Measurements from ENCODE around the gene MAP1LC3A.
"Not testable (repeated sequence)": the region's sequence is repeated elsewhere in the genome, so short reads cannot be mapped to it uniquely, and the experiment has no call there.

MAP1LC3A gene

GRCh38 chr20:34558320-34559218, at the start of gene MAP1LC3A:
TSS of gene MAP1LC3A (plus strand) at chr20:34558718. CDS start at chr20:34558869, 151 bp downstream.
- peak; percentile 87 for DNase-seq (ENCODE audit: low read depth)

- DNase-seq (ENCODE audit: low read depth): no peak
Observed at GRCh38 chr20:34510575-34510974, 47.9 kb upstream of the MAP1LC3A start.

- DNase-seq (ENCODE audit: low read depth): no peak
Observed at GRCh38 chr20:34511891-34512265, 46.6 kb upstream of the MAP1LC3A start.

DNA sequence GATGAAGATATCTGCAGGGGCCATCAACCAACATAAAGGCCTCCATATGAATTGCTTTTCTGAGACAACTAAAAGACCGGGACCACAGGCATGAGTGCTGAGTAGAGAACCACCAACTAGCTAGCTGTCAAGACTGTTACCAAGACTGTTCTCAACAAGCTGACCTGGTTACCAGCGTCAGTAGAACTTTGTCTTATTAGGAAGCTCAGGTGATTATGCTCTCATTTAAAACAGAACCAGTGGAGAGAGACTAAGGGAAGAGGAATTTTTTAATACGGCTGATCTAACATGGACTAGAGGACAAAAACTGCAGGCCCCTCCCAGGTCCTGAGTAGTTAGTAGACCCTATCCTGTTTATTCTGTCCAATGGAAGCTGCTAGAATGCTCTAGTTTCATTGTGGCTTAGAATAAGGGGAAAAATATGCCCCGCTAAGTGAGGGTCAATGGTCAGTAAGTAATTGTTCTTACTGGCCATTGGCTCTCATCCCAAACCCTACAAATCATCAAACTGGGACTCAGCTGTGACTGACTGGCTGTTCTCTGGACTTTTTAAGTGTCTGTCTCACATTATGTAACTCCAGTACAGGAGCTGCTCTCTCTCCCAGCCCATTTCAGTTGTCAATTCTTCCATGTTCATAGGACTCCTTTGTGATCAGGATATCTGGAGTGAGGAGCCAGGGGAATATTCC, 46.1 kb upstream of the MAP1LC3A start:
- no peak for DNase-seq (ENCODE audit: low read depth)

- no peak for DNase-seq (ENCODE audit: low read depth)
Observed at GRCh38 chr20:34512955-34513419, 45.5 kb upstream of the MAP1LC3A start.

GRCh38 chr20:34514034-34514433, 44.5 kb upstream of the MAP1LC3A start:
- DNase-seq (ENCODE audit: low read depth): not testable (repeated sequence)

GRCh38 chr20:34514897-34515483, 43.5 kb upstream of the MAP1LC3A start:
- no peak for DNase-seq (ENCODE audit: low read depth)

DNA sequence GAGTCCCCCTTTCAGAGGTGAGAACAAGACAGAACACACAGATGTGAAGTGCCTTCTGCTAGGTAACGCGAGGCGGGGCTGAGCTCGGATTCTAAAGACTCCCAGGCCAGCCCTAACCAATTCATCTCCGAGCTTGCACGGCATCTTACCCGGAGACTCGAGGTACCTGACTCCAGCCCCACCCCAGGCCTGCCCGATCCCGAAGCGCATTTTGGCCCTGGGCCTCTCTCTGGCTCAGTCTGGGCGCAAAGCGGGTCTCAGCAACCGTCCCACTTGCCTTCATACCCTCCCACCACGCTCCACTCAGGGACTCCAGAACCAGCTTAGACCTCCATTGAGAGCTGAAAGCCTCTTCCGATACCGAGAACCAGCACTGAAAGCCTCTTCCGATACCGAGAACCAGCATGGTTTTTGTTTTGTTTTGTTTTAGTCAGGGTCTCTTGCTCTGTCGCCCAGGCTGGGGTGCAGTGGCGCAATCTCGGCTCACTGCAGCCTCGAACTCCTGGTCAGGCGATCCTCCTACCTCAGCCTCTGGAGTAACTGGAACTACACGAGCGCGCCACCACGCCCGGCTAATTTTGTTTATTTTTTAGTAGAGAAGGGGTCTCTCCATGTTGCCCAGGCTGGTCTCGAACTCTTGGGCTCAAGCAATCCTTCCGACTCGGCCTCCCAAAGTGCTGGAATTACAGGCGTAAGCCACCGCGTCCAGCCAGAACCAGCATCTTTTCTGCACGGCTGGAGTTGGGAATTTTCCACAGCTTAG, 42.9 kb upstream of the MAP1LC3A start:
- DNase-seq (ENCODE audit: low read depth): peak; percentile 36

GRCh38 chr20:34516247-34517113, 42.0 kb upstream of the MAP1LC3A start, which contains the start of gene DYNLRB1:
TSS of gene DYNLRB1 (plus strand) at chr20:34516422. CDS start at chr20:34516459, 37 bp downstream.
- peak; percentile 83 for DNase-seq (ENCODE audit: low read depth)

DNA sequence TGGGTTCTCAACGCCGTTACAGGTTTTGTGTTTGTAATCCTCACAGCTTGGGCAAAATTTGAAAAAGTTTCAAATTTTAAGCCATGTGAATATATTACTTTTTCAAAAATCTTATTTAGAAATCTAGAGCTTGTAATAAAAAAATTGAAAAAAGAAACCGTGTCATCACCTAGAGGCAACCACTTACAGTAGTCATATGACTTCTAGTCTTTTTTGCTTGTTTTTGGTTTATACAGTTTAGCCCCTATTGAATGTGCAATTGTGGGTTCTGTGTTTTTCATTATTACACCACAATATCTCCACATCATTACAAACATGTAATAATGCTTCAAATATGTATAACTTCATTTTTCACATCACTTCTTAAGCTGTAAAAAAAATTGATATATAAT, 41.4 kb upstream of the MAP1LC3A start:
- no peak for DNase-seq (ENCODE audit: low read depth)

GRCh38 chr20:34518863-34519262, 39.7 kb upstream of the MAP1LC3A start:
- DNase-seq (ENCODE audit: low read depth): not testable (repeated sequence)

GRCh38 chr20:34519841-34520240, 38.7 kb upstream of the MAP1LC3A start:
- not testable (repeated sequence) for DNase-seq (ENCODE audit: low read depth)

- DNase-seq (ENCODE audit: low read depth): peak; percentile 22
Observed at GRCh38 chr20:34522969-34523871, 35.3 kb upstream of the MAP1LC3A start.

GRCh38 chr20:34524426-34524825, 34.1 kb upstream of the MAP1LC3A start:
- DNase-seq (ENCODE audit: low read depth): no peak

DNA sequence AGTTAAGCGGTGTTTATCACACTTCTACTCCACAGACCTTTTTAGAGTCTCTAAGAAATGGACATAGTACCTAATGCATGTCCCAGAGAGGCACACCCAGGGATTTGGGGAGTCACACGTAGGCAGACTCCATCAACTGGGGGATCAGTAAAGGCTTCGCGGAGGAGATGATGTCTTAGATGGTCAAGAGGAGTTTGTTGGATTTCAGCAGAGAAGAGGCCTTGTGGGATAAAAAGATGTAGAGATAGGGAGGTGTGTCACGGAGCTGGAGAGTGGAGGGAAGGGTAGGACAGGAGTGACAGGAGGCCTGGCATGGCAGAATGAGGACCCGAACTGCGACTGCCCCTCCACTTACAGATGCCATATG, 33.2 kb upstream of the MAP1LC3A start:
- no peak for DNase-seq (ENCODE audit: low read depth)

- no peak for DNase-seq (ENCODE audit: low read depth)
Observed at GRCh38 chr20:34525709-34526416, 32.7 kb upstream of the MAP1LC3A start.

DNA sequence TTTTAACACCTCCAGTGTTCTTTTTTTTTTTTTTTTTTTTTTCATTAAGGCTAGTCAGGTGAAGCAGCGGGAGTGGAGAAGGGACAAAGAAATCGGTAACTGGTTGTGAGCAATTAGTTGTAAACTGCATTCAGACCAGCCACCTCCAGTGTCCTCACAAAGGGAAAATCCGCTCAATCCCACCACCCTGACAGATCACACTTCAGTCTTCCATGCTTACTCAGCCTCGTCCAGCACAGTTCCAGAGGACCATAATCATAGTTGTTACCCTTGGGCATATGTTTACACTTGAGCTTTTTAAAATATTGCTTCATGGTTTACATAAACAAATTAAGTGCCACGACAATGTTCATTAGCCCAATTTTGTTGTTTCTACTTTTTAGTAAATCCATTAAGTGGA, 32.1 kb upstream of the MAP1LC3A start:
- DNase-seq (ENCODE audit: low read depth): no peak

DNA sequence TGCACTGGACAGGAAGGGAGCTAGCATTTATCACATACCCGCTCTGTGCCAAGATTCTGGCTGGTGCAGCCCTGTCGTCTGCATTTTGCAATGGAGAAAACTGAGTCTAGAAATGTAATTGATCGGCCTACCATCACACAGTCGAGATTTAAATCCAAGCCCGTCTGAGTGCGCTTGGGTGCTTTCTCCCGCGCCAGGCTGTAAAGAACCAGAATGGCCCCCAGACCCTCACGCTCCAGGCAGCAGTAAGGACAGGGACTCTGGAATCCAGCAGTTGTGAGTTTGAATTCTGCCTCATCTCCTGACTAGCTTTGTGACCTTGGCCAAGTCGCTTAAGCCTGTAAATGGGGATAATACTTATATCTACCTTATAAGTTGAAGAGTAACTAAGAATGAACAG, 31.5 kb upstream of the MAP1LC3A start:
- DNase-seq (ENCODE audit: low read depth): no peak

DNA sequence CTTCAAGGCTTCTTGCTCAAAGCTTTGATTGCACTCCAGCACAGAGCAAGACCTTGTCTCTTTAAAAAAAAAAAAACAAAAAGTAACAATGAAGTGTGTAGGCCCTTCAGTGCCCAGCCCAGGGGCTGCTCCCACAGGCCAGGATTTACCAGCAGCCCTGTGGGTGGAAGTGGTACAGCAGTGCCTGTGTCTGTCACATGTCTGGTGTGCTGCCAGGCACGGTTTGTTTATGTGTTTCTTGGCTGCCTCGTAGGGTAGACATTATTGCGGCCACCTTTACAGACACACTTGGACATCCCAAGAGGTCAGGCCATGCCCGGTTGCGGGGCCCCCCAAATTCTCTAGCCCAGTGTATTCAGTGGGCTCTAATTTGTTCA, 29.6 kb upstream of the MAP1LC3A start:
- no peak for DNase-seq (ENCODE audit: low read depth)
